ENCODE measurements around the gene FAT1.

- TF ChIP-seq, protein P1, sequence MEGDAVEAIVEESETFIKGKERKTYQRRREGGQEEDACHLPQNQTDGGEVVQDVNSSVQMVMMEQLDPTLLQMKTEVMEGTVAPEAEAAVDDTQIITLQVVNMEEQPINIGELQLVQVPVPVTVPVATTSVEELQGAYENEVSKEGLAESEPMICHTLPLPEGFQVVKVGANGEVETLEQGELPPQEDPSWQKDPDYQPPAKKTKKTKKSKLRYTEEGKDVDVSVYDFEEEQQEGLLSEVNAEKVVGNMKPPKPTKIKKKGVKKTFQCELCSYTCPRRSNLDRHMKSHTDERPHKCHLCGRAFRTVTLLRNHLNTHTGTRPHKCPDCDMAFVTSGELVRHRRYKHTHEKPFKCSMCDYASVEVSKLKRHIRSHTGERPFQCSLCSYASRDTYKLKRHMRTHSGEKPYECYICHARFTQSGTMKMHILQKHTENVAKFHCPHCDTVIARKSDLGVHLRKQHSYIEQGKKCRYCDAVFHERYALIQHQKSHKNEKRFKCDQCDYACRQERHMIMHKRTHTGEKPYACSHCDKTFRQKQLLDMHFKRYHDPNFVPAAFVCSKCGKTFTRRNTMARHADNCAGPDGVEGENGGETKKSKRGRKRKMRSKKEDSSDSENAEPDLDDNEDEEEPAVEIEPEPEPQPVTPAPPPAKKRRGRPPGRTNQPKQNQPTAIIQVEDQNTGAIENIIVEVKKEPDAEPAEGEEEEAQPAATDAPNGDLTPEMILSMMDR (conservative IDR thresholded peaks at IDR 0.05; ENCODE audit: low read depth, low read length): no peak
- TF ChIP-seq EZH2 (IDR thresholded peaks at IDR 0.05; ENCODE audit: borderline replicate concordance, low read depth, low read length, poor library complexity, severe bottlenecking): no peak
Observed at GRCh38 chr4:186699298-186699697, 24.4 kb downstream of the FAT1 start.

Data from A673 (cell line).